Upper lobe of right lung (tissue), 1 donor: ENCODE data around the gene RAB1A. TPM values are rescaled to one million over a fixed set of nuclear protein-coding genes. Genes with fewer than 3 reads are reported as not detected.
A peak's percentile ranks its signal among the peaks of the same experiment; 100 is the strongest.

Source experiments
- ATAC-seq: fragments of 200-7000 bp; cut with Tn5 transposase; one replicate; pipeline ENCODE4 v1.9.1; 2020; ENCODE audit warnings: mild to moderate bottlenecking, moderate library complexity
- DNase-seq: peaks from one replicate; pipeline ENCODE4 v3.0.0-alpha.2; 2020
- H3K27ac ChIP-seq: fragments of 200-600 bp; one replicate; pipeline ENCODE4 v1.8.0; 2022
- H3K27me3 ChIP-seq: fragments of 200-600 bp; one replicate; pipeline ENCODE4 v1.8.0; 2022; ENCODE audit warnings: mild to moderate bottlenecking
- H3K36me3 ChIP-seq: fragments of 200-600 bp; one replicate; pipeline ENCODE4 v1.8.0; 2022
- H3K4me1 ChIP-seq: fragments of 200-600 bp; one replicate; pipeline ENCODE4 v1.8.0; 2022
- H3K4me3 ChIP-seq: fragments of 200-600 bp; one replicate; pipeline ENCODE4 v1.8.0; 2022; ENCODE audit warnings: mild to moderate bottlenecking
- H3K9me3 ChIP-seq: fragments of 200-600 bp; one replicate; pipeline ENCODE4 v1.8.0; 2022
- CTCF ChIP-seq: fragments of 200-600 bp; IDR thresholded peaks from one replicate; pipeline ENCODE4 v1.8.0; 2022; ENCODE audit warnings: antibody characterized with exemption
- intact Hi-C: fragments of 100-400 bp; cut with DNase I; formaldehyde crosslinking; loops from one replicate; pipeline ENCODE4 v1.11.0; 2022
- total RNA-seq: library from RNA; stranded (reverse); fragmentation: NEBNext Ultra II Directional; extraction: Animal tissue kit (Norgen Biotek cat#: 25700); gene quantifications from one replicate; pipeline ENCODE4 v1.2.1, GENCODE V29; 2021
- donor health status: DM: no; HTN: yes; CAD: no; lungs with severe emphysema.

The RAB1A gene
- total RNA-seq, 1 donor from 2014 or later = 151 TPM

GRCh38 chr2:65077898-65078297, 52.0 kb downstream of the RAB1A start:
- intact Hi-C loops = no loop called here

GRCh38 chr2:65076345-65076710, 53.6 kb downstream of the RAB1A start:
- intact Hi-C loops = no loop called here
- DNase-seq (no peak), ATAC-seq (no peak)
- H3K9me3 ChIP-seq = no peaks in the 10 kb centered on the region
- peaks cover 20% of the 10 kb centered on the region for H3K4me1 ChIP-seq
- H3K4me3 ChIP-seq = no peak overlapping the region
- H3K27ac ChIP-seq = peak overlapping the region; percentile 65
- no peaks in the 10 kb centered on the region for H3K27me3 ChIP-seq
- no peak for TF ChIP-seq CTCF
- H3K36me3 ChIP-seq = peaks cover 71% of the 10 kb centered on the region

More at GRCh38 chr2:65077898-65078297, 52.0 kb downstream of the RAB1A start:
- no peak overlapping the region for H3K27ac ChIP-seq
- no peaks in the 10 kb centered on the region for H3K9me3 ChIP-seq
- no peak for TF ChIP-seq CTCF
- H3K36me3 ChIP-seq = peaks cover 76% of the 10 kb centered on the region
- ATAC-seq (no peak), DNase-seq (no peak)
- no peak overlapping the region for H3K4me3 ChIP-seq
- no peaks in the 10 kb centered on the region for H3K27me3 ChIP-seq
- peaks cover 20% of the 10 kb centered on the region for H3K4me1 ChIP-seq

- intact Hi-C loops = no loop called here
- DNase-seq = no peak
- H3K4me3 ChIP-seq = no peak overlapping the region
- peaks cover 71% of the 10 kb centered on the region for H3K36me3 ChIP-seq
- H3K4me1 ChIP-seq = peaks cover 20% of the 10 kb centered on the region
- H3K9me3 ChIP-seq = no peaks in the 10 kb centered on the region
- ATAC-seq = peak; percentile 86
- H3K27ac ChIP-seq = peak overlapping the region; percentile 65
- H3K27me3 ChIP-seq = no peaks in the 10 kb centered on the region
- TF ChIP-seq CTCF = no peak
These were observed 54.1 kb downstream of the RAB1A start for GRCh38 chr2:65075605-65076344.

- intact Hi-C loops = no loop called here
- DNase-seq (no peak), ATAC-seq (no peak)
- TF ChIP-seq CTCF = no peak
- Histone ChIP-seq H3K4me3 (no peak overlapping the region), H3K36me3 (peaks cover 67% of the 10 kb centered on the region), H3K27me3 (no peaks in the 10 kb centered on the region), H3K27ac (peak overlapping the region; percentile 49), H3K4me1 (peaks cover 23% of the 10 kb centered on the region), H3K9me3 (no peaks in the 10 kb centered on the region)
These were observed 54.7 kb downstream of the RAB1A start for GRCh38 chr2:65075176-65075575.

- no peak for DNase-seq
- Histone ChIP-seq H3K9me3 (no peaks in the 10 kb centered on the region), H3K27me3 (no peaks in the 10 kb centered on the region), H3K27ac (no peak overlapping the region), H3K4me1 (peaks cover 34% of the 10 kb centered on the region), H3K36me3 (peaks cover 56% of the 10 kb centered on the region), H3K4me3 (no peak overlapping the region)
- intact Hi-C loops = no loop called here
- no peak for ATAC-seq
- TF ChIP-seq CTCF = no peak
These were observed 55.9 kb downstream of the RAB1A start for GRCh38 chr2:65073879-65074565.
